NCI-H82 treated with DMSO at 0.1 percent for 48 hours (cell line): ENCODE data around the gene SETD5.
A peak's percentile ranks its signal among the peaks of the same experiment; 100 is the strongest.

Experiments
- DNase-seq: peaks from one replicate; lab custom pipeline; 2025; ENCODE audit not compliant: unreplicated experiment; lab: John Stamatoyannopoulos, UW

SETD5 gene

DNA sequence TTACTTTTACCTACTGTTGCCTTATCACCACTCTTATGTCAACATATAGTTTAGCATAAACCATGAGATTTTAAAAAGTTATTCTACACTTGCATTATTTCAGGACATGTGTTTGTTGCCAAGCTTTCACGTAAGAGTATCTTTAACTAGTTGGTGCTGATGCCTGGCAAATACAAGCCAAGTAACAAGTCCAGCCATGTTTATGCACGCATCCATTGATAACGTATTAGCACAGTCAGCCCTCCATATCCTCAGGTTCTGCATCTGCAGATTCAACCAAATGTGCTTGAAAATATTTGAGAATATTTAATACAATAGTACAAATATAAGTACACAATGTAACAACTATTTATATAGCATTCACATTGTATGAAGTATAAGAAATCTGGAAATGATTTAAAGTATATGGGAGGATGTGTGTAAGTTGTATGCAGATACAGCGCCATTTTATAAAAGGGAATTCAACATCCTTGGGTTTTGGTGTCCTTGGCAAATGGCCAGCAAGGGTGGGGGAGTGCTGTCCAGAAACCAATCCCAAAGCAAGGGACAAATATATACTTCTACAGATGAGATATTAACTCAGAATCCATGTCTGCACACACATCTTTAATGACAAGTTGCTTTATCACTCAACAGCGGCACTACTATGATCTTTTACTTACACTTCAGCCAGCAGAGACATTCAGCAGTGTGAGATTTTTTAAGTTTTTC is 8.7 kb upstream of the SETD5 start:
- DNase-seq, result no peak

DNA sequence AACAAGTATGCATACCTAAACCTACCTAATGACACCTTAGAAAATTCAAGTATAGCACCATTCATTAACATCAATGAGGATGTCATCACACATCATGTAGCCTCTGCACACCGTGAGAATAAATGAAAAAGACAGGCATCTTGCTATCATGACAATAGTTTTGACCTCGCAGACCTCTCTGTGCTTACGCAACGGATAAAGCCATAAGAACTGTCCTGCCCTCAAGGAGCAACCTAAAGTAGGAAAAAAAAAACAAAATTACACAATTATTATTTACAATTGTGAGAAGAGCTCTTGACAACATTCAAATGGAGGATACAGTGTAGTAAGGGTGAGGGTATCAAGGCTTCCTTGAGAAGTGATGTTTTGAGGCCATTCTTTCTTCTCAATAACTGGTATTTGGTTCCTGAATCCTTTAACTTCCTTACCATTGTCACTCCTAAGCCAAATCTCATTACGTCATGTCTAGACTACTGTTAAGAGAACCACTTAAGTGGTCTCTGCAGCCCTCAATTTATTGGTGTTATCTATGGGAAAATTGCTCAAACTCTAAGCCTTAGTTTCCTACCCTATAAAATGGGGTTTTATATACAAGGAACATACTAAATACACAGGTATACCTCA is 7.0 kb upstream of the SETD5 start:
- no peak for DNase-seq

DNA sequence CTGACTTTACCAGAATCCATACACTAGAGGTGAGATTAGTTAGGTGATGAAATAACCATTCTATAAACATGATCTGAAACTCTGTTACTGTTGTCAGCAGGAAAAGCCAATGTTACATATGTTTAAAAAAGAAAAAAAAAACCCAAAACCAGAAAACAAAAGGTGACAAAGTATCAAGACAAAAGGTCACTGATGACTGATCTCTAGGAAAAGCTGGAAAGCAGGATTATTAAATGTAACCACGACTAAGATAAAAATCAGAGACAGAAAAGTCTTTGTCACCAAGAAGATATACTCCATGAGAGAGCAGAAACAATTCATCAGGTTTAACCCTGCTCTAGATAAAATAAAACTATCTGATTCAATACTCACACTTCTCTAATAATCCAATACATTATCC is 5.4 kb upstream of the SETD5 start:
- no peak for DNase-seq

GRCh38 chr3:9395570-9396300 is 1.7 kb upstream of the SETD5 start:
- DNase-seq, result no peak

DNA sequence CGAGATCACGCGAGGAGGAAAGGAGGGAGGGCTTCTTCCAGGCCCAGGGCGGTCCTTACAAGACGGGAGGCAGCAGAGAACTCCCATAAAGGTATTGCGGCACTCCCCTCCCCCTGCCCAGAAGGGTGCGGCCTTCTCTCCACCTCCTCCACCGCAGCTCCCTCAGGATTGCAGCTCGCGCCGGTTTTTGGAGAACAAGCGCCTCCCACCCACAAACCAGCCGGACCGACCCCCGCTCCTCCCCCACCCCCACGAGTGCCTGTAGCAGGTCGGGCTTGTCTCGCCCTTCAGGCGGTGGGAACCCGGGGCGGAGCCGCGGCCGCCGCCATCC is 1.1 kb upstream of the SETD5 start:
- DNase-seq, result peak; percentile 60

DNA sequence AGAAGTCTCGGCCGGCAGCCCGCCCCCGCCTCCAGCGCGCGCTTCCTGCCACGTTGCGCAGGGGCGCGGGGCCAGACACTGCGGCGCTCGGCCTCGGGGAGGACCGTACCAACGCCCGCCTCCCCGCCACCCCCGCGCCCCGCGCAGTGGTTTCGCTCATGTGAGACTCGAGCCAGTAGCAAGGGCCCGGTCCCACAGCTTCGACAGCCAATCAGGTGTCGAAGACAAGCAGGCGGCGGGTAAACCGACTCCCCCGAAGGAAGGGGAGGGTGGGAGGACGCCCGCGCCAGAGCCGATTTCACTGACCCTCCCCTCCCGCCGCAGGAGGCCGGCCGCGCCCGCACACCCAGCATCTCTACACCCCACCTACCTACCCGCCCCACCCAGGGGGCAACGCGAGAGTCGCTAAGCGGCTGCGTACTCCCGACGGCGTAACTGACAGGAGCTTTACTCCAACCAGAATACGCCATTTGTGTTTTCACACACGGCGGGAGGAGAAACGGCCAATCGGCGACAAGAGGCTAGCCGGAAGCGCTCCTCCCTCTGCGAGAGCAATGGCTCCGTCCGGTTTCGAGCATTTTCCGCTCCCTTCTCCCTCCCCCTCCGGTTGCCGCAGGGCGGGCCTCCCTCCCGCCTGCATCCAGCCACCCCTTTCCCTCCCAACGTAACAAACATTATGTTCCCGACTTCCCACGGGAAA is 633 bp upstream of the SETD5 start:
- DNase-seq, result peak; percentile 89

GRCh38 chr3:9397906-9398699 is 688 bp downstream of the SETD5 start:
- DNase-seq, result peak; percentile 38

- DNase-seq, result peak; percentile 38
These were observed 1.4 kb downstream of the SETD5 start for GRCh38 chr3:9398700-9399336.

GRCh38 chr3:9399337-9399703 is 1.9 kb downstream of the SETD5 start:
- DNase-seq, result no peak

DNA sequence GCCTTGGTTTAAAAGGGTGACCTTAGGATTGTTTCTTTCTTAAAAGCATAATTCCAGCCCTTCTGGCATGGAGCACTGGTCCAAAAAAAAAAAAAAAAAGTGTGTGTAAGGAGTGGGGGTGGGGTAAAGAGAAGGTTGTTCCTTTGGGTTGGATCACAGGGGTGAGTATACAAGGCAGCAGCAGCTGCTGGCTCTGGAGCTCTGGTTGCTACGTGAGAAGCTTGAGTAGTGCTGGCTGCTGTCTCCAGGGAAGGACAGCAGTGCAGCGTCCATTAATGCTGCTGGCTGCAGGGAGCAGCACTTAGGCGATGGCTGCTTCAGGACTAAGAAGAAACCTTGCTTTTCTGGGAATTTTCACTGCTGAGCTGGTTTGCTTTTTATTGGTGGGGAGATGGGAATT is 2.3 kb downstream of the SETD5 start:
- peak; percentile 85 for DNase-seq

- peak; percentile 54 for DNase-seq
These were observed 3.2 kb downstream of the SETD5 start for GRCh38 chr3:9400616-9401015.

DNA sequence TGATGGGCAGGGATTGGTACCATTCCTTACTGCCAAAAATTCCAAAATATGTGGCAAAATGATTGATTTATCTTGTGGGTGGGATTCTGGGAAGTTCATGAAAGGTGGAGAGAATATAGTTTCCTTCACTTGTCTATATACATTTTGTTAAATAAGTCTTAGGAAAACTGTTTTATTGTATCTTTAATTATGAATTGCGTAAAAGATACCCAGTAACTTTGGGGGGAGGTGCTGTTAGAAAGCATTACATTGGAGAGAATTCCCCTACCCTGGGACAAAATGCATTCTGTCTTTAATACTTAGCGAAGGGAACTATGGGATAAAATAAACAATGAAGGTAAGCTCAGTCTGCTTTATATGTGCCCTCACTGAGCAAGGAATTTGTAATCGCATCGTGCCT is 4.6 kb downstream of the SETD5 start:
- no peak for DNase-seq

GRCh38 chr3:9402410-9403228 is 5.2 kb downstream of the SETD5 start:
- DNase-seq, result peak; percentile 74

GRCh38 chr3:9403463-9403862 is 6.0 kb downstream of the SETD5 start:
- no peak for DNase-seq

GRCh38 chr3:9404680-9405079 is 7.3 kb downstream of the SETD5 start:
- peak; percentile 15 for DNase-seq

- DNase-seq, result no peak
These were observed 8.3 kb downstream of the SETD5 start for GRCh38 chr3:9405756-9406155.

DNA sequence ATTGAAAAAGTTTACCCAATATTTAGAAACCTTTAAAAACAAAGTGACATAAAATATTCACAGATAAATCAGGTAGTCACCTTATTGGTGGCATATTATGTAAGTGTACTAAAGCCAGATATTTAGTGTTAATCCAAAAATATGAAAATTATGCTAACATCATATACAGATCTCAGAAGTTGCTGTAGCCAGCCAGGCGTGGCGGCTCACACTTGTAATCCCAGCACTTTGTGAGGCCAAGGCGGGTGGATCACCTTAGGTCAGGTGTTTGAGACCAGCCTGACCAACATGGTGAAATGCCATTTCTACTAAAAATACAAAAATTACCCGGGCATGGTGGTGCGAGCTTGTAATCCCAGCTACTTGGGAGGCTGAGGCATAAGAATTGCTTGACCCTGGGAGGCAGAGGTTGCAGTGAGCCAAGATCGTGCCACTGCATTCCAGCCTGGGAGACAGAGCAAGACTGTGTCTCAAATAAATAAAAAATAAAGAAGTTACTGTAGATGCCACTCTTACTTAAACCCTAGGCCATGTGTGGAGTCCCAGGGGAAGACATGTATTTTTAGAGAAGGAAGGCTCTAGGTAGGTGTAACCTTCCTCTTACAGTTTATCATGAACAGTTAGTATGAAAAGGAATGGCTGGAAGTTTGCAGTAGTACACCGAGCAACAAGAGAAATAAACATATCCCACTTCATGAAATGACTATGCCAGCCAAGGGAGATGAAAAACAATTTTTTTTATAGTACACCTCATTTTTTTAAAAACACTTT is 9.6 kb downstream of the SETD5 start:
- no peak for DNase-seq

GRCh38 chr3:9408061-9408460 is 10.6 kb downstream of the SETD5 start:
- DNase-seq, result no peak

- no peak for DNase-seq
These were observed 11.1 kb downstream of the SETD5 start for GRCh38 chr3:9408546-9408945.
